Right lobe of liver (tissue), 6 donors: Measurements from ENCODE around the gene METTL22. TPM values are rescaled to one million over a fixed set of nuclear protein-coding genes. Genes with fewer than 3 reads are reported as not detected.
A peak's percentile ranks its signal among the peaks of the same experiment; 100 is the strongest.

Source experiments
- ATAC-seq, 4 donors: fragments of 200-7000 bp; cut with Tn5 transposase; one replicate each; pipeline ENCODE4 v1.9.1; 2020; ENCODE audit warnings: mild to moderate bottlenecking in 4 of 4, moderate library complexity in 4 of 4
- DNase-seq, 3 donors: peaks; one replicate each; pipeline ENCODE4 v3.0.0-alpha.2; 2020
- H3K27ac ChIP-seq, 3 donors: fragments of 200-600 bp; one replicate each; pipeline ENCODE4 v1.8.0; 2022
- H3K27me3 ChIP-seq, 2 donors: fragments of 200-600 bp; one replicate each; pipeline ENCODE4 v1.8.0; 2022
- H3K36me3 ChIP-seq, 4 donors: fragments of 200-600 bp; sonication (generic) in 1 of 4; one replicate each; pipeline versions ENCODE4 v1.5.1 to v1.8.0; 2017 to 2022; ENCODE audit warnings: control low read depth in 1 of 4
- H3K4me1 ChIP-seq, 4 donors: fragments of 200-600 bp; sonication (generic) in 1 of 4; one replicate each; pipeline versions ENCODE4 v1.5.1 to v1.8.0; 2017 to 2022; ENCODE audit warnings: control low read depth in 1 of 4
- H3K4me3 ChIP-seq, 3 donors: fragments of 200-600 bp; one replicate each; pipeline ENCODE4 v1.8.0; 2022
- H3K9me3 ChIP-seq, 4 donors: fragments of 200-600 bp; sonication (generic) in 1 of 4; one replicate each; pipeline versions ENCODE4 v1.5.1 to v1.8.0; 2017 to 2022; ENCODE audit warnings: control low read depth in 1 of 4
- CTCF ChIP-seq, 4 donors: fragments of 200-600 bp in 3 of 4; fragments of 450-650 bp in 1 of 4; IDR thresholded peaks; one replicate each; pipeline versions ENCODE4 v1.5.1 to v1.8.0; 2016 to 2022; ENCODE audit warnings: antibody characterized with exemption in 4 of 4, mild to moderate bottlenecking in 2 of 4
- POLR2A ChIP-seq: fragments of 450-650 bp; IDR thresholded peaks from one replicate; pipeline ENCODE4 v1.6.1; 2017; ENCODE audit warnings: antibody characterized with exemption, mild to moderate bottlenecking
- WGBS: methylation state at CpG from one replicate; pipeline ENCODE4 v1.1.6; 2018; ENCODE audit warnings: low coverage, low lambda C conversion rate; ENCODE audit not compliant: insufficient coverage; ENCODE audit errors: missing lambda C conversion rate; 5-methylcytosine and 5-hydroxymethylcytosine counted together
- intact Hi-C, 2 donors: fragments of 100-400 bp; cut with DNase I; formaldehyde crosslinking; loops; one replicate each; pipeline versions ENCODE4 v1.11.2 to v1.14.1; 2022
- total RNA-seq, 6 experiments: library from RNA; depleted of rRNA in 2 of 6; stranded (reverse); fragments of >200 nt in 2 of 6; fragmentation: NEBNext Ultra II Directional in 3 of 6; extraction: Animal tissue kit (Norgen Biotek cat#: 25700) in 3 of 6; gene quantifications; one replicate each; pipeline versions ENCODE4 v1.1.0 to v1.2.4, GENCODE V29; 2016 to 2023
- donor health status: DM: no; HTN: yes; CAD: no.
- donor health status: DM: no; HTN: no; CAD: no.
- donor health status: DM: no; HTN: no; CAD: no.
- donor health status: DM: no; HTN: yes; CAD: no.
- donor health status: DM: no; HTN: yes; CAD: no.

The METTL22 gene
- total RNA-seq, 6 experiments from 2014 or later: 11.3 to 15.2 (median 13.7) TPM

- peaks cover 0 to 46% (median 22%) of the 10 kb centered on the region in 4 donors for H3K4me1 ChIP-seq
- no peaks in the 10 kb centered on the region for H3K36me3 ChIP-seq
- no peaks in the 10 kb centered on the region for H3K27me3 ChIP-seq
- H3K27ac ChIP-seq: no peak overlapping the region
- no peak for ATAC-seq
- intact Hi-C loops: no loop called here
- H3K4me3 ChIP-seq: no peak overlapping the region
- TF ChIP-seq POLR2A (no peak), CTCF (IDR thresholded peaks at IDR 0.05) (no peak)
- no peak for DNase-seq
- no peaks in the 10 kb centered on the region for H3K9me3 ChIP-seq
- 92% methylated on average over 8 of the region's 9 CpGs for WGBS
Measured at GRCh38 chr16:8682551-8683259, 61.2 kb downstream of the METTL22 start.

- intact Hi-C loops: no loop called here
- 63% methylated on average over 4 of the region's 4 CpGs for WGBS
- Histone ChIP-seq H3K4me1 (peaks cover 0 to 38% (median 19%) of the 10 kb centered on the region in 4 donors), H3K9me3 (no peaks in the 10 kb centered on the region), H3K27me3 (no peaks in the 10 kb centered on the region), H3K36me3 (no peaks in the 10 kb centered on the region), H3K4me3 (no peak overlapping the region), H3K27ac (no peak overlapping the region)
- no peak for DNase-seq
- no peak for ATAC-seq
- TF ChIP-seq POLR2A: no peak
- no peak for TF ChIP-seq CTCF (IDR thresholded peaks at IDR 0.05)
Measured at GRCh38 chr16:8683640-8684039, 62.1 kb downstream of the METTL22 start.

- TF ChIP-seq POLR2A: no peak
- TF ChIP-seq CTCF (IDR thresholded peaks at IDR 0.05): no peak
- H3K27me3 ChIP-seq: no peaks in the 10 kb centered on the region
- intact Hi-C loops: no loop called here
- H3K36me3 ChIP-seq: peaks cover 0 to 6% (median 0%) of the 10 kb centered on the region in 4 donors
- H3K4me3 ChIP-seq: no peak overlapping the region
- H3K9me3 ChIP-seq: peaks cover 0 to 5% (median 0%) of the 10 kb centered on the region in 4 donors
- peak; percentile 3 to 59 (median 32) for ATAC-seq
- H3K4me1 ChIP-seq: peaks cover 0 to 32% (median 15%) of the 10 kb centered on the region in 4 donors
- no peak for DNase-seq
- peak overlapping the region in 2 of 3 donors; percentile 52 to 54 for H3K27ac ChIP-seq
- 55% methylated on average over 3 of the region's 3 CpGs for WGBS
Measured at GRCh38 chr16:8685617-8686016, 64.1 kb downstream of the METTL22 start.

GRCh38 chr16:8686031-8686621 lies 64.6 kb downstream of the METTL22 start:
- TF ChIP-seq POLR2A: no peak
- no peak for TF ChIP-seq CTCF (IDR thresholded peaks at IDR 0.05)
- intact Hi-C loops: no loop called here
- Histone ChIP-seq H3K27ac (peak overlapping the region in 2 of 3 donors; percentile 52 to 54), H3K27me3 (no peaks in the 10 kb centered on the region), H3K9me3 (peaks cover 0 to 5% (median 0%) of the 10 kb centered on the region in 4 donors), H3K4me3 (no peak overlapping the region), H3K36me3 (peaks cover 0 to 6% (median 0%) of the 10 kb centered on the region in 4 donors), H3K4me1 (peaks cover 0 to 32% (median 12%) of the 10 kb centered on the region in 4 donors)
- ATAC-seq: peak; percentile 63 to 89 (median 76)
- WGBS: 25% methylated on average over 7 of the region's 7 CpGs
- DNase-seq: peak; percentile 42 to 80 (median 80)
